Ishikawa (cell line): ENCODE measurements around the gene CBFA2T2.

Experiments
- EGR1 ChIP-seq: IDR thresholded peaks from 2 replicates; pipeline ENCODE4 v1.6.1; 2012
- TAF1 ChIP-seq: IDR thresholded peaks from 2 replicates; pipeline ENCODE4 v1.6.1; 2012; ENCODE audit warnings: low read depth, mild to moderate bottlenecking
- TEAD4 ChIP-seq: IDR thresholded peaks from 2 replicates; pipeline ENCODE4 v1.6.1; 2012
- YY1 ChIP-seq: IDR thresholded peaks from 2 replicates; pipeline ENCODE4 v1.6.1; 2012; ENCODE audit warnings: low read depth
- TF ChIP-seq, protein P1 (sequence below): IDR thresholded peaks from 2 replicates; pipeline ENCODE4 v1.6.1; 2012; ENCODE audit warnings: low read depth, mild to moderate bottlenecking
- TF ChIP-seq, protein P2 (sequence below): IDR thresholded peaks from 2 replicates; pipeline ENCODE4 v1.6.1; 2012

DNA sequence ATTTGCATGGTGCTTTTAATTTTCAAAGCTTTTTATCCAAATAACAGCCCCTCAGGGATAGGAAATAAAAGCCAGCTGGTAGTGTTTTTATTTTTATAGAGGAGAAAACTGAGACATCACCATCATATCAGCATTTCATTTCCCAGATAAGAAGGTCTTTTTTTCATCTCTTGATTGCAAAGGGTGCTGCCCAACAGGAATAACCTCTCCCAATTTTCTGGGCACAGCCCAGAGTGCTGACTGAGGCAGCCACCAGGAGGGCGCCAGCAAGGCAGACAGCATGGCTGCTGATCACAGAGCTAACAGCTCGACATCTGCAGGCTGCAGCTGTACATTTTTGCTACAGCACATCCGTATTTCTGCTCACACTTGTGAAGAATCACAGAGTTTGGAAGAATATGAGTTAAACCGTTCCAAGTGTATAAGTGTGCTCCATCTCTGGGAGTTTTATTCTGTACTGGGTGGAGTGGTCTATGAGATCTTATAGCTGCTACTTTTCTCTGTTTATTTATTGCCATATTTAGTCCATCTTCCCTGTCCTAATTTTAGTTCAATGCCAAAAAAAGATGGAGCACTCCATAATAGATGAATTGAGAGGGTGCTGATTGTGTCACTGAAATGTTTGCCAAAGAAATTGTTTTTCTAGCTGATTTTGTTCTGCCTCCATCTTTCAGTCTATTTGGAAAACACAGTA, 86.7 kb downstream of the CBFA2T2 start:
- no peak for TF ChIP-seq TEAD4
- no peak for TF ChIP-seq TAF1
- no peak for TF ChIP-seq EGR1
- TF ChIP-seq, protein P1, sequence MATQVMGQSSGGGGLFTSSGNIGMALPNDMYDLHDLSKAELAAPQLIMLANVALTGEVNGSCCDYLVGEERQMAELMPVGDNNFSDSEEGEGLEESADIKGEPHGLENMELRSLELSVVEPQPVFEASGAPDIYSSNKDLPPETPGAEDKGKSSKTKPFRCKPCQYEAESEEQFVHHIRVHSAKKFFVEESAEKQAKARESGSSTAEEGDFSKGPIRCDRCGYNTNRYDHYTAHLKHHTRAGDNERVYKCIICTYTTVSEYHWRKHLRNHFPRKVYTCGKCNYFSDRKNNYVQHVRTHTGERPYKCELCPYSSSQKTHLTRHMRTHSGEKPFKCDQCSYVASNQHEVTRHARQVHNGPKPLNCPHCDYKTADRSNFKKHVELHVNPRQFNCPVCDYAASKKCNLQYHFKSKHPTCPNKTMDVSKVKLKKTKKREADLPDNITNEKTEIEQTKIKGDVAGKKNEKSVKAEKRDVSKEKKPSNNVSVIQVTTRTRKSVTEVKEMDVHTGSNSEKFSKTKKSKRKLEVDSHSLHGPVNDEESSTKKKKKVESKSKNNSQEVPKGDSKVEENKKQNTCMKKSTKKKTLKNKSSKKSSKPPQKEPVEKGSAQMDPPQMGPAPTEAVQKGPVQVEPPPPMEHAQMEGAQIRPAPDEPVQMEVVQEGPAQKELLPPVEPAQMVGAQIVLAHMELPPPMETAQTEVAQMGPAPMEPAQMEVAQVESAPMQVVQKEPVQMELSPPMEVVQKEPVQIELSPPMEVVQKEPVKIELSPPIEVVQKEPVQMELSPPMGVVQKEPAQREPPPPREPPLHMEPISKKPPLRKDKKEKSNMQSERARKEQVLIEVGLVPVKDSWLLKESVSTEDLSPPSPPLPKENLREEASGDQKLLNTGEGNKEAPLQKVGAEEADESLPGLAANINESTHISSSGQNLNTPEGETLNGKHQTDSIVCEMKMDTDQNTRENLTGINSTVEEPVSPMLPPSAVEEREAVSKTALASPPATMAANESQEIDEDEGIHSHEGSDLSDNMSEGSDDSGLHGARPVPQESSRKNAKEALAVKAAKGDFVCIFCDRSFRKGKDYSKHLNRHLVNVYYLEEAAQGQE, result no peak
- TF ChIP-seq YY1, result no peak
- TF ChIP-seq, protein P2, sequence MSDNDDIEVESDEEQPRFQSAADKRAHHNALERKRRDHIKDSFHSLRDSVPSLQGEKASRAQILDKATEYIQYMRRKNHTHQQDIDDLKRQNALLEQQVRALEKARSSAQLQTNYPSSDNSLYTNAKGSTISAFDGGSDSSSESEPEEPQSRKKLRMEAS, result no peak
